Nephron progenitor cell (in vitro differentiated cells): ENCODE data around the gene SYT12.

Experiments
- DNase-seq: peaks from one replicate; pipeline ENCODE4 v3.0.0; 2021
- H3K27ac Mint-ChIP-seq: 2 replicates; pipeline ENCODE4 v1.8.0; 2021; ENCODE audit warnings: mild to moderate bottlenecking, moderate library complexity, mixed read lengths
- H3K27me3 Mint-ChIP-seq: 2 replicates; pipeline ENCODE4 v1.8.0; 2021; ENCODE audit warnings: mild to moderate bottlenecking, low read depth, mixed read lengths; ENCODE audit not compliant: poor library complexity
- H3K36me3 Mint-ChIP-seq: 2 replicates; pipeline ENCODE4 v1.8.0; 2021; ENCODE audit warnings: low read depth, mixed read lengths
- H3K4me1 Mint-ChIP-seq: 2 replicates; pipeline ENCODE4 v1.8.0; 2021; ENCODE audit warnings: mixed read lengths
- H3K4me3 Mint-ChIP-seq: 2 replicates; pipeline ENCODE4 v1.8.0; 2021; ENCODE audit warnings: mild to moderate bottlenecking, moderate library complexity, mixed read lengths
- H3K9me3 Mint-ChIP-seq: 2 replicates; pipeline ENCODE4 v1.8.0; 2021; ENCODE audit warnings: mild to moderate bottlenecking, moderate library complexity, mixed read lengths
- CTCF ChIP-seq: fragments of 200-600 bp; sonication (generic); IDR thresholded peaks from 2 replicates; pipeline ENCODE4 v1.5.0; 2021; ENCODE audit warnings: antibody characterized with exemption

Gene SYT12

DNA sequence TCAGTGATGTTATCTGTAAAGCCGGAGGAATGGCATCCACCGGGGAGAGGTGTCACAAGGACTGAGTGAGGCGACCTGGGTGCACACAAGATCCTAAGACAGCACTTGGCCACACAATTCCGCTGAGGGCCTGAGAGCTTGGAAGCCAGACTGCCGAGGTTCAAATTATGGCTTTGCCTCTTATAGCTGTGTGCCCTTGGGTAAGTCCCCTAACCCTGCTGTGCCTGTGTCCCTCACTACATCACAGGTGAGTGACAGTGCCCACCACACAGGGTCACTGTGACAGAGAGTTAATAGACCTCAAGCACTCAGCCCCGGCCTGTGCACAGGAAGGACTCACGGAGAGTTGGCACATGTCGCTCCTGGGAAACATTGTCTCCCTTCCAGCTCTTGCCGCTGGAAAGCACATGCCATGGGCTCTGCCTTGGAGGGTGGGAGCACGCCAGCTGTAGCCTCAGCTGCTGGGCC lies 34.3 kb downstream of the SYT12 start:
- Mint-ChIP-seq H3K36me3 (no peaks in the 10 kb centered on the region), H3K27ac (no peak overlapping the region), H3K9me3 (no peaks in the 10 kb centered on the region), H3K27me3 (peaks cover 34% of the 10 kb centered on the region), H3K4me3 (peak overlapping the region; percentile 50), H3K4me1 (peaks cover 28% of the 10 kb centered on the region)
- no peak for DNase-seq
- TF ChIP-seq CTCF: no peak

DNA sequence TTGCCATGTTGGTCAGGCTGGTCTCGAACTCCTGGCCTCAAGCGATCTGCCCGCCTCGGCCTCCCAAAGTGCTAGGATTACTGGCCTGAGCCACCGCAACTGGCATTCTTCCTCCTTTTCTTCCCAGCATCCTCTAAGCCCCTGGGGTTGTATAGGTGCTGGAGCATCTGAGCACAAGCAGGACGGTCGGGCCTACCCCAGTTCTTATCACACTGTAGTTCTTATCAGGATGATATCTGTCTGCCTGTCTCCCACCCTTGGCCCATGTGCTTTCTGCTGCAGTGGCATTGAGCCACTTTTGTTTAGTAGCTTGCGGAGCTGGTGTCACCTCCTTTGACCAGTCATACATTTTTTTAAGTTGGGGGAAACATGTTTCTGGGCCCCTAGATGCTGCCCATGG lies 35.6 kb downstream of the SYT12 start:
- no peaks in the 10 kb centered on the region for H3K9me3 Mint-ChIP-seq
- H3K27ac Mint-ChIP-seq: no peak overlapping the region
- H3K4me1 Mint-ChIP-seq: peaks cover 28% of the 10 kb centered on the region
- no peak for TF ChIP-seq CTCF
- DNase-seq: no peak
- H3K4me3 Mint-ChIP-seq: no peak overlapping the region
- peaks cover 34% of the 10 kb centered on the region for H3K27me3 Mint-ChIP-seq
- H3K36me3 Mint-ChIP-seq: no peaks in the 10 kb centered on the region

DNA sequence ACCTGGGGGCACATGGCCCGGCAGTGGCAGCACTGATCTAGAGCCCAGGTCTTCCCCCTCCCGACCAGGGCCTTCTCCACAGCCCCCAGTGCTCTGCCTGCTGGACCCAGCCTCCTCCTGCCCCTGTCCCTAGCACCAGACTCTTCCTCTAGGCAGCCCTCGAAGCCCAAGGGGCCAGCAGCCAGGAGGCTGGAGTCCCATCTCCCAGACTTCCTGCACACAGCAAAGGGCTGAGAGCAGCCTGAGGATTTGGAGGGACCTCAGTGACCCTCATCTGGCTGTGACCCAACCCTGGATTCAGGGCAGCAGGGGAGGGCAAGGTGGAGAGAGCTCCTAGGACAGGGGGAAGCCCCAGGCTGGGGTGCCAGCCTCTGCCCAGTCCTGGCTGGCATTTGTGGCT lies 36.7 kb downstream of the SYT12 start:
- H3K27ac Mint-ChIP-seq: no peak overlapping the region
- peaks cover 34% of the 10 kb centered on the region for H3K27me3 Mint-ChIP-seq
- DNase-seq: no peak
- no peak overlapping the region for H3K4me3 Mint-ChIP-seq
- H3K36me3 Mint-ChIP-seq: no peaks in the 10 kb centered on the region
- peaks cover 25% of the 10 kb centered on the region for H3K4me1 Mint-ChIP-seq
- no peak for TF ChIP-seq CTCF
- no peaks in the 10 kb centered on the region for H3K9me3 Mint-ChIP-seq

- Mint-ChIP-seq H3K9me3 (no peaks in the 10 kb centered on the region), H3K4me1 (peaks cover 21% of the 10 kb centered on the region), H3K27ac (no peak overlapping the region), H3K27me3 (peaks cover 34% of the 10 kb centered on the region), H3K4me3 (no peak overlapping the region), H3K36me3 (no peaks in the 10 kb centered on the region)
- DNase-seq: no peak
- TF ChIP-seq CTCF: no peak
These were observed 37.2 kb downstream of the SYT12 start for GRCh38 chr11:67060111-67060522.

DNA sequence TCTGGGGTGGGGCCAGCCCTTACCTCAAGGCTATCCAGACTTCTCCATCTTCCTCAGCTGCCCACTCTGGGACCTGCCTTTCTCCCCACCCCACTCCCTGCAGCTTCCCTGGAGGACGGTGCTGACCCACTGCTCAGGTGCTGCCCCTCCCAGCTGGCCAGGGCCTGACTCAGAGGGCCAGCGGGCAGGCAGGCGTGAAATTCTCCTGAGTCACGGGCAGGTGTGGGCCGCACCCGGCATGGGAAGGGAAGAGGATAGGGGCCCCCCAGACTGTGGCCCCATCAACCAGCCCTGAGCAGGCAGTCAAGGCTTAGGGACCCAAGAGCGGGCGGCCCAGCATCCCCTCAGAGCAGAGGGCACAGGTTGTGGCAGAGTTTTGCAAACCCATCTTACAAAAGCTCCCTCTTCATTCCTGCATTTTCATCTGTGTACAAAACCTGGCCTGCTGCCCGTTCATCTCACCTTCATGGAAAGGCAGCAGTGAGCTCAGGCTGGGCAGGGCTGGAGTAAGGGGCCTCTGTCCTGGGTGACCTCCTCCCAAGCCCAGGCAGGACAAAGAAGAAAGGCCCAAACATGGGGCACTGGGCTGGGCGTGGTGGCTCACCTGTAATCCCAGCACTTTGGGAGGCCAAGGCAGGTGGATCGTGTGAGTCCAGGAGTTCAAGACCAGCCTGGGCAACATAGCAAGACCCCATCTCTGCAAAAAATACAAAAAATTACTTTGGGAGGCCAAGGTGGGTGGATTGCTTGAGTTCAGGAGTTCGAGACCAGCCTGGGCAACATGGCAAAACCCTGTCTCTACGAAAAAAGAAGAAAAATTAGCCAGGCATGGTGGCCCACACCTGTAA lies 39.8 kb downstream of the SYT12 start:
- no peaks in the 10 kb centered on the region for H3K36me3 Mint-ChIP-seq
- no peak for DNase-seq
- no peak for TF ChIP-seq CTCF
- no peak overlapping the region for H3K27ac Mint-ChIP-seq
- H3K27me3 Mint-ChIP-seq: peaks cover 24% of the 10 kb centered on the region
- H3K4me3 Mint-ChIP-seq: no peak overlapping the region
- H3K9me3 Mint-ChIP-seq: no peaks in the 10 kb centered on the region
- peaks cover 10% of the 10 kb centered on the region for H3K4me1 Mint-ChIP-seq

DNA sequence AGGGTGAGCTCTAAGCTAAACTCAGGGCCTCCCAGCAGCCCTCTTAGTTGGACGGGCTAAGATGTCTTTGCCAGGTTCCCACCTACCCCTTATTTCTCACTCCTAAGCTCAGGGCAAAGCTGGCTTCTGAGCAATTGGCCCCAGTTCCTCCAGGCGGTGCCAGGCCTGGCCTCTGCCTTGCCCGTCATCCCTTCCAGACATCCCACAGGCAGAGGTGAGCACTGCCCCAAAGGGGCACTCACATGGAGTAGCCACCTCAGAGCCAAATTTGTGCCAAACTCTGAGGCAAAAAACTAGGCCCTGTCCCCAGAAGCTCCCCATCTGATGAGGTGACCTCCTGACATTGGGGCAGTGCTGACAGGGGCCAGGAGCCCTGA lies 43.4 kb downstream of the SYT12 start:
- Mint-ChIP-seq H3K4me3 (no peak overlapping the region), H3K27ac (peak overlapping the region; percentile 32), H3K9me3 (no peaks in the 10 kb centered on the region), H3K4me1 (peaks cover 10% of the 10 kb centered on the region), H3K36me3 (no peaks in the 10 kb centered on the region), H3K27me3 (peaks cover 20% of the 10 kb centered on the region)
- no peak for TF ChIP-seq CTCF
- no peak for DNase-seq
